Cardiac muscle cell (in vitro differentiated cells and primary cell): ENCODE measurements around the gene KCTD19. TPM values are rescaled to one million over a fixed set of nuclear protein-coding genes. Genes with fewer than 3 reads are reported as not detected.

Experiments used
- DNase-seq, 2 donors: peaks; one replicate each; pipeline versions ENCODE4 v3.0.0 to v3.0.0-alpha.2; 2010 to 2017; ENCODE audit warnings: low read depth in 1 of 2, low spot score in 1 of 2
- H3K27ac ChIP-seq: fragments of 200-600 bp; sonication (generic); 2 replicates; pipeline ENCODE4 v1.5.1; 2016
- H3K27me3 ChIP-seq: fragments of 200-600 bp; sonication (generic); 2 replicates; pipeline ENCODE4 v1.6.0; 2016; ENCODE audit warnings: control low read depth
- H3K36me3 ChIP-seq: fragments of 200-600 bp; sonication (generic); 2 replicates; pipeline ENCODE4 v1.5.1; 2016; ENCODE audit warnings: control low read depth
- H3K4me1 ChIP-seq: fragments of 200-600 bp; sonication (generic); 2 replicates; pipeline ENCODE4 v1.8.1; 2017; ENCODE audit warnings: low read depth, mild to moderate bottlenecking, mixed run types
- H3K4me3 ChIP-seq: fragments of 200-600 bp; sonication (generic); 2 replicates; pipeline ENCODE4 v1.5.1; 2016; ENCODE audit warnings: mild to moderate bottlenecking
- H3K9me3 ChIP-seq: fragments of 200-600 bp; sonication (generic); 2 replicates; pipeline ENCODE4 v1.5.1; 2017; ENCODE audit warnings: low read depth, mild to moderate bottlenecking, control low read depth
- CTCF ChIP-seq: IDR thresholded peaks from 2 replicates; pipeline ENCODE4 v1.5.1; 2012; ENCODE audit warnings: low read depth, mild to moderate bottlenecking, low read length
- polyA plus RNA-seq: library from polyadenylated mRNA; unstranded; fragments of >200 nt; fragmentation: Nextera tagmentation; extraction: Ambion mirVana; gene quantifications from 2 replicates; pipeline ENCODE4 v1.2.1, GENCODE V29; 2016
- total RNA-seq: library from RNA; depleted of rRNA; stranded (reverse); fragments of >200 nt; gene quantifications from 2 replicates; pipeline ENCODE4 v1.2.3, GENCODE V29; 2016

Gene KCTD19
- total and polyA plus RNA-seq, 2 experiments from 2014 or later = 1.9 TPM; not detected in 1

DNA sequence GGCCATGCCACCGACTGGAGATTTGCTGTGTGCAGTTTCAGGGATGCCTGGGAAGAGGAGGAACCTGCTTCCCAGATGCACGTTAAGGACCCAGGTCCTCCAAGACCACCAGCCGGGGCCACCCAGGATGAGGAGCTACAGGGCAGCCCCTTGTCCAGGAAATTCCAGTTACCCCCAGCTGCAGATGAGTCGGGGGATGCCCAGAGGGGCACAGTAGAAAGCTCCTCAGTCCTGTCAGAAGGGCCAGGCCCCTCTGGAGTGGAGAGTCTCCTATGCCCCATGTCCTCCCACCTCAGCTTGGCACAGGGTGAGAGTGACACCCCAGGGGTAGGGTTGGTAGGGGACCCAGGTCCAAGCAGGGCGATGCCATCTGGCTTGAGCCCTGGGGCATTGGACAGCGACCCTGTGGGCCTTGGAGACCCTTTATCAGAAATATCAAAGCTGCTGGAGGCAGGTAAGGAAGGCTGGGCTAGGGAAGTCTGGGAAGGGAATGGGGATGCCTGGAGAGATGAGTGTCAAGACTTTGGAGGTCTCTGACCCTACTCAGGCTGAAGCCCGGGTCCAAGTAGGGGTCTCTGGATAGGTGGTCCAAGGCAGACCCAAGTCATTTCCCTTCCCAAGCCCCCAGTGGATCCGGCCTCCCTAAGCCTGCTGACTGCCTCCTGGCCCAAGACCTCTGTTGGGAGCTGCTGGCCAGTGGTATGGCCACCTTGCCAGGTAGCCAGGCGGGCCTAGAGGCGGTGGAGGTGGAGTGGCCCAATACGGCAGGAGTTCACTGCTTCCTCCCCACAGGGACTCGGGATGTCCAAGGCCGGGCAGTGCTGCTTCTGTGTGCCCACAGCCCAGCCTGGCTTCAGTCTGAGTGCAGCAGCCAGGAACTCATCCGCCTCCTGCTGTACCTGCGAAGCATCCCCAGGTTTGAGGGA lies 46.2 kb downstream of the KCTD19 start:
- no peak for TF ChIP-seq CTCF
- no peaks in the 10 kb centered on the region for H3K36me3 ChIP-seq
- H3K27ac ChIP-seq = no peak overlapping the region
- H3K9me3 ChIP-seq = no peaks in the 10 kb centered on the region
- H3K4me3 ChIP-seq = no peak overlapping the region
- no peaks in the 10 kb centered on the region for H3K4me1 ChIP-seq
- no peak for DNase-seq
- peaks cover 18% of the 10 kb centered on the region for H3K27me3 ChIP-seq

DNA sequence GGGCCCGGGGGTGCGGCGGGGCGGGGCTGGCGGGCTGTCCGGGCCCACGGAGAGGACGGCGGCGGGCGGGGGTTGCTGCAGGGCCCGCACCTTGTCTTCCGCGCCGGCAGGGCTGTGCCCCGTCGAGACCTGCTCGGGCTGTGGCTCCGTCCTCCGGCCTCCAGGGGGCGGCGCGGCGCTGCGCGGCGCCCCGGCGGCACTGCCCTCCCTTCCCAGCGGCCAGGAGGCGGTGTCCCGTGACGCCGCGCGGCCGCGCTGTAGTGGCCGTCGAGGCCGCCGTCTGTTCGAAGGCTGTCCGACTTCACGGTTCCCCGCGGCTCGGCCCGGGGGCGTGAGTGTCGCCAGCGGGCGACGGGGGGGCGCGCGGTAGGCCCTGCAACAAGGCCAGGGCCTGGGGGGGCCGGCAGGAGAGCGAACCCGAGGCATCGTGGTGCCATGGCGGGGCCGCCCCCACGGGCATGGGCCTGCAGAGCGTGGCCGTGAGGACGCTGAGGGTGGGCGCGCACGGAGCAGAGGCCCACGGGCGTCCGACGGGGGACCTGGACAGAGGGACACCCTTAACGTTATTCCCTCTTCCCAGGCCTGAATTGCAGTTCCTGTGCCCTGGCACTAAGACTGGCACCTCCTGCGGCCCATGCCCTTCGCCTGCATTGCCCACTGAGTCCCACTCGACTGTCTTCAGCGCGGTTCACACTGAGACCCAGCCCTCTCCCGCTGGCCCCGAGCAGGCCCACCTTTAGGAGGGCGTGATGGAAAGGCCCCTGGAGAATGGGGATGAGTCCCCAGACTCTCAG lies 47.0 kb downstream of the KCTD19 start, which contains the start of gene PLEKHG4:
Gene PLEKHG4 (plus strand): TSS at position 237 of the 794 bp plus-strand sequence. CDS start 513 bp downstream, at position 750.
- peak; percentile 71 to 73 for DNase-seq
- TF ChIP-seq CTCF = peak; percentile 41

GRCh38 chr16:67278773-67279295 lies 47.7 kb downstream of the KCTD19 start:
- no peak for DNase-seq
- Histone ChIP-seq H3K9me3 (no peaks in the 10 kb centered on the region), H3K4me3 (peak overlapping the region; percentile 22), H3K4me1 (no peaks in the 10 kb centered on the region), H3K36me3 (no peaks in the 10 kb centered on the region), H3K27me3 (peaks cover 18% of the 10 kb centered on the region), H3K27ac (no peak overlapping the region)
- TF ChIP-seq CTCF = peak; percentile 28

More for the DNA sequence above, 47.0 kb downstream of the KCTD19 start, which contains the start of gene PLEKHG4:
- peak within 1 kb of the TSS; percentile 22 for H3K4me3 ChIP-seq
- H3K4me1 ChIP-seq = no peaks in the 10 kb centered on the region
- H3K27me3 ChIP-seq = peaks cover 18% of the 10 kb centered on the region
- H3K9me3 ChIP-seq = no peaks in the 10 kb centered on the region
- H3K27ac ChIP-seq = no peak within 1 kb of the TSS
- no peaks in the 10 kb centered on the region for H3K36me3 ChIP-seq

DNA sequence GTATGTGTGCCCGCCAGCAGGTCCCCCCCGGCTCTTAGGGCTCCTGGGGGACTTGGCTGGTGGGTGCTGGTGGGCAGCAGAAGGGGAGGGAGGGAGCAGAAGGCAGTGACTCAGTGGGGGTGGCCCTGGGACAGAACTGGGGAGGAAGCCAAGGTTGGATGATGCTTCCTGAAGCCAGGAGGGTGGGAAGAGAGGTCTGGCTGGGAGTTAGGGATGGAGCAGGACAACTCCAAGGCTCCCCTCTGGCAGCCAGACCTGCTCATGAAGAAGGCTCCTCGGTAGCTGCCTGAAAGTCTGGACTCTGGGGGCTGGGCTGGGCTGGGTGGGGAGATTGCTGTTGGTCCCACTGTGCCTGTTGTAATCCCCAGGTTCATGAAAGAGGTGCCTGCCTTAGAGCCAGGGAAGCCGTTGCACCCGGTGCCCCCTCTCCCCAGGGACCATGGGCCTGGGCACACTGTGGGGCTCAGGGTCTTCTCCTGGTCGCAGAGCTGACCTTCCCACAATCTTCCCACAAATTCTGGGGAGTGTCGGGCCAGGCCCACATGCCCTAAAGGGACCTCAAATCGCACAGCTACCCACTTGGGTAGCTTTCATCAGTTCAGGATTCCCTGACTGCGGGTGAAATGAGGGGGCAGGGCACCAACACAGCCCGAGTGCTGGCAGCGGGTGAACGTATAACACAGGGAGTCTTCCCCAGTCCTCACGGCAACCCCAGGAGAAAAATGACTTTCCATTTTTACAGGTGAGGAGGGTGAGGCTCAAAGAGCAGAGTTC lies 48.4 kb downstream of the KCTD19 start:
- Histone ChIP-seq H3K4me1 (no peaks in the 10 kb centered on the region), H3K27me3 (peaks cover 18% of the 10 kb centered on the region), H3K27ac (no peak overlapping the region), H3K36me3 (no peaks in the 10 kb centered on the region), H3K4me3 (no peak overlapping the region), H3K9me3 (no peaks in the 10 kb centered on the region)
- no peak for TF ChIP-seq CTCF
- DNase-seq = peak in 1 of 2 donors; percentile 72
